Naive thymus-derived CD4-positive, alpha-beta T cell (primary cell): ENCODE data around the gene DENND2D. TPM values are rescaled to one million over a fixed set of nuclear protein-coding genes. Genes with fewer than 3 reads are reported as not detected.

Experiments
- ATAC-seq: fragments of 150-1000 bp; cut with Tn5 transposase; 2 replicates; pipeline ENCODE4 v1.10.0; 2021; ENCODE audit warnings: mild to moderate bottlenecking, moderate library complexity
- CTCF ChIA-PET: fragments of 350-600 bp; sonication (Branson Sonifier 250); formaldehyde crosslinking; loops from one replicate; lab custom pipeline; 2021; ENCODE audit warnings: antibody characterized with exemption; lab: Charles Lee
- POLR2A ChIA-PET: fragments of 350-600 bp; sonication (Branson Sonifier 250); formaldehyde crosslinking; loops from one replicate; lab custom pipeline; 2021; ENCODE audit warnings: antibody characterized with exemption, inconsistent platforms; lab: Charles Lee
- DNase-seq, 9 donors: peaks; one replicate each; pipeline versions ENCODE4 v3.0.0 to v3.0.0-alpha.2; 2020 to 2022; ENCODE audit warnings: mixed read lengths in 1 of 9
- H3K27ac ChIP-seq: one replicate; pipeline ENCODE4 v1.7.0; 2013; ENCODE audit warnings: mild to moderate bottlenecking, low read depth, low read length, moderate library complexity
- H3K27me3 ChIP-seq, 2 donors: one replicate each; pipeline ENCODE4 v1.7.0; 2013; ENCODE audit warnings: low read length in 2 of 2, mild to moderate bottlenecking in 2 of 2, moderate library complexity in 2 of 2; ENCODE audit not compliant: control insufficient read depth in 2 of 2, insufficient read depth in 2 of 2
- H3K36me3 ChIP-seq, 3 experiments: 1 replicate in 2 of 3; 2 replicates in 1 of 3; pipeline ENCODE4 v1.7.0; 2013; ENCODE audit warnings: low read length in 3 of 3, mild to moderate bottlenecking in 3 of 3, moderate library complexity in 1 of 3; ENCODE audit not compliant: insufficient read depth in 3 of 3, control insufficient read depth in 2 of 3
- H3K4me1 ChIP-seq, 2 donors: one replicate each; pipeline ENCODE4 v1.7.0; 2013; ENCODE audit warnings: low read length in 2 of 2, mild to moderate bottlenecking in 2 of 2, moderate library complexity in 1 of 2; ENCODE audit not compliant: control insufficient read depth in 2 of 2, insufficient read depth in 2 of 2
- H3K4me3 ChIP-seq: 2 replicates; pipeline ENCODE4 v1.7.0; 2013; ENCODE audit warnings: mild to moderate bottlenecking, low read length
- H3K9me3 ChIP-seq, 3 experiments: 1 replicate in 2 of 3; 2 replicates in 1 of 3; pipeline ENCODE4 v1.7.0; 2013; ENCODE audit warnings: low read length in 3 of 3; ENCODE audit not compliant: control insufficient read depth in 2 of 3
- H3K27ac Mint-ChIP-seq, 9 donors: one replicate each; pipeline ENCODE4 v1.8.0; 2020 to 2022; ENCODE audit warnings: mixed read lengths in 9 of 9, mild to moderate bottlenecking in 8 of 9, moderate library complexity in 5 of 9, inconsistent platforms in 2 of 9
- H3K27me3 Mint-ChIP-seq, 5 donors: one replicate each; pipeline ENCODE4 v1.8.0; 2021 to 2022; ENCODE audit warnings: mixed read lengths in 5 of 5, mild to moderate bottlenecking in 1 of 5
- H3K36me3 Mint-ChIP-seq, 5 donors: one replicate each; pipeline ENCODE4 v1.8.0; 2020 to 2022; ENCODE audit warnings: mixed read lengths in 5 of 5, mild to moderate bottlenecking in 3 of 5, inconsistent platforms in 1 of 5
- H3K4me1 Mint-ChIP-seq, 7 donors: one replicate each; pipeline ENCODE4 v1.8.0; 2020 to 2022; ENCODE audit warnings: mixed read lengths in 7 of 7, mild to moderate bottlenecking in 3 of 7, inconsistent platforms in 1 of 7
- H3K4me3 Mint-ChIP-seq, 10 donors: one replicate each; pipeline ENCODE4 v1.8.0; 2020 to 2022; ENCODE audit warnings: mild to moderate bottlenecking in 10 of 10, mixed read lengths in 10 of 10, moderate library complexity in 6 of 10, inconsistent platforms in 2 of 10
- H3K9me3 Mint-ChIP-seq, 11 donors: one replicate each; pipeline ENCODE4 v1.8.0; 2020 to 2022; ENCODE audit warnings: mixed read lengths in 11 of 11, mild to moderate bottlenecking in 4 of 11, inconsistent platforms in 1 of 11, moderate library complexity in 1 of 11
- intact Hi-C, 2 donors: fragments of 100-400 bp; cut with micrococcal nuclease; formaldehyde crosslinking; loops; one replicate each; pipeline ENCODE4 v1.15.1; 2023
- polyA plus RNA-seq, 2 donors: library from polyadenylated mRNA; unstranded; fragments of 300-500 nt; fragmentation: Illumina TruSeq; gene quantifications; one replicate each; pipeline ENCODE4 v1.2.3, GENCODE V29; 2021
- total RNA-seq, 6 experiments: library from RNA in 5 of 6; stranded (reverse) in 5 of 6; gene quantifications; 1 replicate in 5 of 6; 2 replicates in 1 of 6; pipeline ENCODE4 v1.2.3 and lab custom pipeline; 2021 to 2026

The DENND2D gene
- total and polyA plus RNA-seq, 7 experiments from 2014 or later: 122 to 421 (median 288) TPM

- Histone ChIP-seq H3K9me3 (no peaks in the 10 kb centered on the region), H3K27ac (peak within 1 kb of the TSS; percentile 93), H3K27me3 (no peaks in the 10 kb centered on the region), H3K4me1 (peaks cover 18 to 22% of the 10 kb centered on the region in 2 donors), H3K36me3 (peaks cover 0 to 26% (median 0%) of the 10 kb centered on the region in 3 experiments), H3K4me3 (peak within 1 kb of the TSS; percentile 91)
- ATAC-seq (peak; percentile 95), DNase-seq (peak; percentile 77 to 93 (median 89))
- peaks cover 40 to 75% (median 57%) of the 10 kb centered on the region in 7 donors for H3K4me1 Mint-ChIP-seq
- intact Hi-C loops: loop anchor here (1.0 to 5.0 kb wide), 14 partner anchors 47 to 803 kb away; partner anchors contain the start of genes ATP5PB (in 2 of the 2), WDR77 (in 2 of the 2) and RBM15 (in 1 of the 2)
- H3K27me3 Mint-ChIP-seq: no peaks in the 10 kb centered on the region
- CTCF ChIA-PET: interaction anchor here (0.6 to 1.5 kb wide), 3 partner anchors 15 to 79 kb away, joined by 3 read pairs; no protein-coding TSS in a partner anchor
- H3K4me3 Mint-ChIP-seq: peak within 1 kb of the TSS; percentile 87 to 100 (median 98)
- H3K27ac Mint-ChIP-seq: peak within 1 kb of the TSS; percentile 91 to 100 (median 97)
- H3K9me3 Mint-ChIP-seq: no peaks in the 10 kb centered on the region
- peaks cover 8 to 28% (median 19%) of the 10 kb centered on the region in 5 donors for H3K36me3 Mint-ChIP-seq
- POLR2A ChIA-PET: interaction anchor here (0.7 to 2.7 kb wide), 25 partner anchors 12 to 206 kb away, joined by 3 to 34 read pairs (median 4); partner anchors contain the start of genes CHI3L2, DENND2D and LRIF1
Observed at GRCh38 chr1:111139956-111140679, 60.3 kb downstream of the DENND2D start, which contains the start of the genes CEPT1 and DRAM2. Gene CEPT1 (plus strand): TSS chr1:111140223. CDS start chr1:111147715, 7,492 bp downstream. Gene DRAM2 (minus strand): TSS chr1:111140093. CDS start chr1:111131554, 8,539 bp downstream.

- Mint-ChIP-seq H3K4me3 (peak overlapping the region; percentile 87 to 100 (median 98)), H3K4me1 (peaks cover 41 to 73% (median 58%) of the 10 kb centered on the region in 7 donors), H3K9me3 (no peaks in the 10 kb centered on the region), H3K27ac (peak overlapping the region; percentile 91 to 100 (median 97)), H3K27me3 (no peaks in the 10 kb centered on the region), H3K36me3 (peaks cover 8 to 29% (median 20%) of the 10 kb centered on the region in 5 donors)
- ATAC-seq: peak; percentile 64
- Histone ChIP-seq H3K9me3 (no peaks in the 10 kb centered on the region), H3K4me1 (peaks cover 18 to 22% of the 10 kb centered on the region in 2 donors), H3K4me3 (peak overlapping the region; percentile 91), H3K36me3 (peaks cover 0 to 30% (median 0%) of the 10 kb centered on the region in 3 experiments), H3K27me3 (no peaks in the 10 kb centered on the region), H3K27ac (peak overlapping the region; percentile 93)
- intact Hi-C loops: loop anchor here in 1 of 2 donors (1.0 kb wide), 1 partner anchor 175 kb away; no protein-coding TSS in a partner anchor
- POLR2A ChIA-PET: interaction anchor here (0.6 to 2.7 kb wide), 32 partner anchors 9 to 352 kb away, joined by 3 to 34 read pairs (median 4); partner anchors contain the start of genes CHI3L2, DENND2D and LRIF1
- CTCF ChIA-PET: interaction anchor here (0.6 to 1.5 kb wide), 6 partner anchors 15 to 84 kb away, joined by 3 to 5 read pairs (median 3); no protein-coding TSS in a partner anchor
- DNase-seq: peak in 8 of 9 donors; percentile 23 to 60 (median 35)
Observed at GRCh38 chr1:111139324-111139955, 61.0 kb downstream of the DENND2D start.

Other genes starting within 250 kb of the DENND2D start
- 10 to 100 TPM in 3 of 5 experiments, 1 to 10 TPM in 2; 7.9 to 25.8 (median 17.3) TPM for gene LRIF1, start 236.7 kb downstream of the DENND2D start, total RNA-seq
- gene LRIF1, start 236.7 kb downstream of the DENND2D start, polyA plus RNA-seq: 10 to 100 TPM; 20.2 to 24.4 TPM
- 10 to 100 TPM; 26.9 to 51.6 (median 43.5) TPM for gene DRAM2, start 60.6 kb downstream of the DENND2D start, total RNA-seq
- gene DRAM2, start 60.6 kb downstream of the DENND2D start, polyA plus RNA-seq: 10 to 100 TPM; 76.4 to 87.5 TPM
- 10 to 100 TPM; 39.1 to 57.5 (median 40.2) TPM for gene CEPT1, start 60.4 kb downstream of the DENND2D start, total RNA-seq
- 10 to 100 TPM; 23.0 to 26.3 TPM for gene CEPT1, start 60.4 kb downstream of the DENND2D start, polyA plus RNA-seq
- gene CHI3L2, start 27.1 kb upstream of the DENND2D start, total RNA-seq: 10 to 100 TPM in 3 of 5 experiments, 1 to 10 TPM in 2; 7.0 to 38.0 (median 18.8) TPM
- gene CHI3L2, start 27.1 kb upstream of the DENND2D start, polyA plus RNA-seq: 100 to 1,000 TPM; 126 to 136 TPM
- gene CHIA, start 90.2 kb upstream of the DENND2D start, total RNA-seq: not detected
- not detected for gene CHIA, start 90.2 kb upstream of the DENND2D start, polyA plus RNA-seq
- 10 to 100 TPM in 1 of 5 experiments, 1 to 10 TPM in 3, under 1 TPM in 1; 0.68 to 12.5 (median 8.4) TPM for gene OVGP1, start 227.1 kb upstream of the DENND2D start, total RNA-seq
- gene OVGP1, start 227.1 kb upstream of the DENND2D start, polyA plus RNA-seq: 1 to 10 TPM in 1 of 2 donors, under 1 TPM in 1; 0.38 to 1.6 TPM
- 10 to 100 TPM; 20.7 to 39.9 (median 29.5) TPM for gene WDR77, start 248.6 kb upstream of the DENND2D start, total RNA-seq
- 10 to 100 TPM; 42.4 to 44.7 TPM for gene WDR77, start 248.6 kb upstream of the DENND2D start, polyA plus RNA-seq
- gene ATP5PB, start 248.8 kb upstream of the DENND2D start, total RNA-seq: 100 to 1,000 TPM in 2 of 5 experiments, 10 to 100 TPM in 3; 64.9 to 298 (median 98.7) TPM
- gene ATP5PB, start 248.8 kb upstream of the DENND2D start, polyA plus RNA-seq: 100 to 1,000 TPM; 280 to 437 TPM